Ramos (cell line): ENCODE data around the gene INMT.

Source experiments
- in situ Hi-C: fragments of 300-500 bp; cut with MboI; formaldehyde crosslinking; loops from one replicate; pipeline ENCODE4 v1.14.3; 2022; ENCODE audit warnings: low sequenced_read_pairs; ENCODE audit not compliant: unreplicated experiment

INMT gene

GRCh38 chr7:30804078-30804661 is 52.2 kb downstream of the INMT start:
- in situ Hi-C loops, result loop anchor here (5.0 kb wide), 3 partner anchors 103 to 318 kb away; no protein-coding TSS in a partner anchor

DNA sequence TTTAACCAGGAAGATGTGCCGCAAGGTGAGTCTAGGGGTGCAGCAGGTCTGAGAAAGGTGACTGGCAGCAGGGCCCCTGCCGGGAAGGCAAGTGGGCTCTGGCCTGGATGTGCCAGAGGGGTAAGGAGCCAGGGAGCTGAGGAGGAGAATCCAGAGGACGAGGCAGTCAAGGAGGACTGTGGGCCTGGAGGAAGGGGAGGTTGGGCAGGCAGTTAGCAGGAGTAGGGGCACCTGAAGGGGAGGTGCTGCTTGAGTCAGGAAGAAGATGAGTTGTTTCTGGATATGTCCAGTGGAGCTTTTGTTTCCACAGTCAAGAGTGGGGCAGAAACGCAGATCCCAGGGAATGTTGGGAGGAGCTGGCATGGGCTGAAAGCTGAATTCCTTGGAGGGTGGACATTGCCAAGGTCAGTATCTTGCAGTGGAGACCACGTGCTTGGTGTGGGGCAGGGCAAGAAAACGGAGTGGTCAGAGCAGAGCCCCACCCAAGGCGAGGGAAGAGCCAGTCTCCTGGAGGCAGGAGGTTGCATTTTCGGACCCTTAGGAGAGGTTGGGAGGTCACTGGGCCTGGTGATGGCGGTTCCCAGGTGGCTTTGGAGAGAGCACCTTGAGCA is 53.3 kb downstream of the INMT start:
- in situ Hi-C loops, result no loop called here

- in situ Hi-C loops, result no loop called here
Measured at GRCh38 chr7:30805931-30806330, 54.0 kb downstream of the INMT start.
